ENCODE measurements around the gene HEY2.

DNA sequence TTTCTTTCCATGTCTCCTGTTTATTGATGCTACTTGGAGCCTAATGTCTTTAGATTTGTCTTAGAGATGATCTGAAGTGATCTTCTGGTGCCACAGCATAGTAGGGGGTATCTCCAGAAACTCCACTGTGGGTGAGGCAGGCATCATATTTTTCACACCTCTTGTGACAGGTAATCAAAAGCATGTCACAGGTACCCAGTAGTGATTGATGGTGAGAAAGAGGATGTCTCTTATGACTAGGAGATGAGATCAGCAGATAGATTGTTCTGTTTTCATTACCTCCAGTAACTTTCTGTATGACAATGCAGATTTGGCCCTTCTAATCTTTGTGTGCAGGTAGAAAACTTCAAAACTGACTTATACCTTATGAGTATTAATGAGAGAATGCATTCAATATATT, 54.8 kb downstream of the HEY2 start:
- TF ChIP-seq, protein P1, sequence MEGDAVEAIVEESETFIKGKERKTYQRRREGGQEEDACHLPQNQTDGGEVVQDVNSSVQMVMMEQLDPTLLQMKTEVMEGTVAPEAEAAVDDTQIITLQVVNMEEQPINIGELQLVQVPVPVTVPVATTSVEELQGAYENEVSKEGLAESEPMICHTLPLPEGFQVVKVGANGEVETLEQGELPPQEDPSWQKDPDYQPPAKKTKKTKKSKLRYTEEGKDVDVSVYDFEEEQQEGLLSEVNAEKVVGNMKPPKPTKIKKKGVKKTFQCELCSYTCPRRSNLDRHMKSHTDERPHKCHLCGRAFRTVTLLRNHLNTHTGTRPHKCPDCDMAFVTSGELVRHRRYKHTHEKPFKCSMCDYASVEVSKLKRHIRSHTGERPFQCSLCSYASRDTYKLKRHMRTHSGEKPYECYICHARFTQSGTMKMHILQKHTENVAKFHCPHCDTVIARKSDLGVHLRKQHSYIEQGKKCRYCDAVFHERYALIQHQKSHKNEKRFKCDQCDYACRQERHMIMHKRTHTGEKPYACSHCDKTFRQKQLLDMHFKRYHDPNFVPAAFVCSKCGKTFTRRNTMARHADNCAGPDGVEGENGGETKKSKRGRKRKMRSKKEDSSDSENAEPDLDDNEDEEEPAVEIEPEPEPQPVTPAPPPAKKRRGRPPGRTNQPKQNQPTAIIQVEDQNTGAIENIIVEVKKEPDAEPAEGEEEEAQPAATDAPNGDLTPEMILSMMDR (IDR thresholded peaks at IDR 0.05), result no peak
- TF ChIP-seq POLR2A (IDR thresholded peaks at IDR 0.05), result no peak

Data from ovary (tissue), 3 donors.